Activated T-helper 1 cell treated with anti-CD3 and anti-CD28 coated beads, Interleukin-2, amount 50 U/mL, for 16 hours (primary cell): Measurements from ENCODE around the gene RASGRP3.

ENCODE experiments used
- DNase-seq, 2 donors: peaks; one replicate each; pipeline ENCODE4 v3.0.0-alpha.2; 2020; ENCODE audit warnings: low read depth in 1 of 2, low spot score in 1 of 2

The RASGRP3 gene

DNA sequence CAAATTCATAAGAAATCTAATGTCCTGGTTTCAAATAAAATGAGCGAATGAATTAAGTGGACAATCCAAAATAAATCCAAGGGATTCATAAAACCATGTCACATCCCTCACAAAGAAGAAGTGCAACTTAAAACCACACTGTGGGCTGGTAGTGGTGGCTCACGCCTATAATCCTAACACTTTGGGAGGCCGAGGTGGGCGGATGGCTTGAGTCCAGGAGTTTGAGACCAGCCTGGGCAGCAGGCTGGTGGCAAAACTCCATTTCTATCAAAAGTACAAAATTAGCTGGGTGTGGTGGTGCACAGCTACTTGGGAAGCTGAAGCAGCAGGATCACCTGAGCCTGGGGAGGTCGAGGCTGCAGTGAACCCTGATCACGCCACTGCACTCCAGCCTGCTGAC, 97.2 kb downstream of the RASGRP3 start:
- DNase-seq, result no peak

GRCh38 chr2:33577084-33577483, 100.6 kb downstream of the RASGRP3 start:
- DNase-seq, result no peak

- no peak for DNase-seq
Measured at GRCh38 chr2:33577668-33578067, 101.2 kb downstream of the RASGRP3 start.

DNA sequence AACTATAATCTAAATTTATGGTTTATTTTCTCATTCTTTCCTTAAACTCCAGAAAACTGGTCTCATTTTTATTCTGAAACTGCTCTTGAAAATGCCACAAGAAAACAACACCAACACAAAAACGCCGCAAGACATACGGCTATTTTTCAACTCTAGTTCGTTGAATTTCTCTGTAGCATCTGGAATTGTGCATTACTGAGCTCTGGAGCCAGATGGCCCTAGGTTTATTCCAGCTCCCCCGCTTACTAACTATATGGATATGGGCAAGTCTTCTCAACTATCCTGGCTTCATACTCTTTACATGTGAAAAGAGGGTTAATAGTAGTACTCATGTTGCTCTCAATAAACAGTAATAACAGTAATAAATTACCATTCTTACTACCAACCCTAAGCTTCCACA, 102.8 kb downstream of the RASGRP3 start:
- no peak for DNase-seq

DNA sequence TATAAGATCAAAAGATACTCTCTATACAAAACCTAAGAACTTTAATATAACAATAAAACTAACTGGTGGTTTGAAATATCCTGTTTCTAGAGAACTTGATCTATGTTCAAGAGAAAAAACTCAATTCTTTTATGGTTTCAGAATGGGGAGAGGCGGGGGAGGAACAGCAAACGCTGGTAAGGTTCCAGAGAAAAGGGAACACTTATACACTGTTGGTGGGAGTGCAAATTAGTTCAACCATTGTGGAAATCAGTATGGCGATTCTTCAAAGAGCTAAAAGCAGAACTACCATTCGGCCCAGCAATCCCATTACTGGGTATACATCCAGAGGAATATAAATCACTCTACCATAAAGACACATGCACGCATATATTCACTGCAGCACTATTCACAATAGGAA, 105.4 kb downstream of the RASGRP3 start:
- DNase-seq, result no peak

- no peak for DNase-seq
Measured at GRCh38 chr2:33583194-33583938, 106.9 kb downstream of the RASGRP3 start.

DNA sequence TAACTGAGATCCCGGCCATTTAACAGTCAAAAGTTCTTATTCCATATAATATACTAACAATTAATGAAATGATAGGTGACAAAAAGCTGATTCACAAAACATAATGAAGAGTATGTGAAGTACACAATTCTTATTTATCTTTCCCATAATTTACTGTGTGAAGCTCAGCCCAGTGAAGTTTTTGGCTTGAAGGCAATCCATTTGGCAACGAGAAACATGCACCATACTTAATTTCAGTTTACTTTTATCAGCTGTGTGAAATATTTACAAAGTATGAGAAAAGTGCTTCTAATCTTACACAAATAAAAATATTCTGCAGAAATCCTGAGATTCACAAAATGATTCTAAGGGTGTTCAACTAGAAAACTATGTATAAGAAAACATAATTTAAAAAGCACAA, 110.3 kb downstream of the RASGRP3 start:
- no peak for DNase-seq

- no peak for DNase-seq
Measured at GRCh38 chr2:33588232-33588631, 111.8 kb downstream of the RASGRP3 start.

GRCh38 chr2:33589444-33589843, 113.0 kb downstream of the RASGRP3 start:
- DNase-seq, result no peak

DNA sequence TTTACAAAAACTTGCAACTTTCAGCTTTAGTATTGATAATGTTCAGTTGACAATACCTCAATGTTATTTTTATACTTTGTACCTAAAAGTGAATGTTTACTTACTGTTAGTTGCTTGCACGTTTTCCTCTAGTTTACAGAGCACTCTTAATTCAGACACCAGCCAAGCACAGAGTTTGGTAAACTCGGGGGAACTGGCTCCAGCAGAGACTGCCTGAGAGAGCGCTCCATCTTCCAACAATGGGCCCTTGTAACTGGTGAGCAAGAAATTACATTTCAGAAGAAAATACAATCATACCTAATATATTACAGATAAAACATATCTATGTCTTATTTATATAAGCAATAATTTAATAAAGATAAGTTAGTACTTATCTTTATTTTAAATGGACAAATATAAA, 118.9 kb downstream of the RASGRP3 start:
- DNase-seq, result no peak

- DNase-seq, result no peak
Measured at GRCh38 chr2:33597026-33597425, 120.6 kb downstream of the RASGRP3 start.

- peak in 1 of 2 donors; percentile 15 for DNase-seq
Measured at GRCh38 chr2:33598561-33599174, 122.2 kb downstream of the RASGRP3 start.

- DNase-seq, result peak; percentile 98
Measured at GRCh38 chr2:33599175-33599942, 122.9 kb downstream of the RASGRP3 start, which contains the start of gene FAM98A. FAM98A (minus strand) TSS chr2:33599299; CDS start chr2:33599221, 78 bp downstream.

DNA sequence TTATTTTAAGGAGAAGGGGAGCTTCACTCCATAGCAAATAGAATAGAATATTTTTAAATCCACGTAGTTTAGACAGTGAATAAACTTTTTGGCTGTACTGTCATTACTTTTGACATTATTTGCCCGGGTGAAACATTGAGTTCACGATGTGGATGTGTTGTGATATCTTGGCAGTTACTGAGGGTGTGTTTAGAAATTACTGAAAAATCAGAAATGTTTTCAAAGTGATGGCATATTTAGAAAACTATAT, 123.4 kb downstream of the RASGRP3 start:
- no peak for DNase-seq

- DNase-seq, result no peak
Measured at GRCh38 chr2:33602201-33602830, 125.9 kb downstream of the RASGRP3 start.

DNA sequence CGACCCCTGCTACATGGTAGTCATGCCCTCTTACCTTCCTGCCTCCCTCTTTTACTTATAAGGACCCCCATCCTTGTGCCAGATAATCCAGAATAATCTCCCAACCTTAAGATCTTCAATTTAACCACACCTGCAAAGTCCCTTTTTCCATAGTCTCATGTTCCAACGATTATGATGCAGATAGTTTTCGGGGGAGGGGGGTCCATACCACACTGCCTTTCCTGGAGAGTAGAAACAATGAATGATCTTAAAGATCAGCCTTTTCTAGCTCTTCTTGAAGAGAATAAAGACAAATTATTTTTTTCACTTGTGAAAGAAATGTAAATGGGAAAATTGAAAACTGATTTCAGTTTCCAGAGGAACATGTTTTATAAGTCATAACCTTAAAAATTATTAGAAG, 127.0 kb downstream of the RASGRP3 start:
- no peak for DNase-seq

DNA sequence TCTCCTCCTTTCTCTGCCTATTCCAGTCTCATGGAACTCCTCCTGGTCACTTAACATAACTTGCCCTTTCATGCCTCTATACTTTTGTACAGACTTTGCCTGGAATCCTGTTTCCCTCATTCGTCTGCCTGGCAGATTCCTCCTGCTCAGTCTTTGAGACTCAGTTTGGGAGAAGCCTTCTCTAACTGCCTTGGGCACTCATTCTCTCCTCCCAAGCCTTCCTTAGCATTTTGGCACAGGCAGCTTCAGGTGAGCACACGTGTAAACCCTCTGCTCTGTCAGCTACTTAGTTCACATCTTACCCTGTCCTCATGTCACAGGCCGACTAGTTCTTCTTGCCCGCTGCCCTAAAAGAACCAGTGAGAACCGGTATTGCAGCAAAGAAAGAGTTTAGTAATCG, 128.6 kb downstream of the RASGRP3 start:
- DNase-seq, result no peak

- no peak for DNase-seq
Measured at GRCh38 chr2:33606100-33606499, 129.7 kb downstream of the RASGRP3 start.

GRCh38 chr2:33606622-33607021, 130.2 kb downstream of the RASGRP3 start:
- no peak for DNase-seq

DNA sequence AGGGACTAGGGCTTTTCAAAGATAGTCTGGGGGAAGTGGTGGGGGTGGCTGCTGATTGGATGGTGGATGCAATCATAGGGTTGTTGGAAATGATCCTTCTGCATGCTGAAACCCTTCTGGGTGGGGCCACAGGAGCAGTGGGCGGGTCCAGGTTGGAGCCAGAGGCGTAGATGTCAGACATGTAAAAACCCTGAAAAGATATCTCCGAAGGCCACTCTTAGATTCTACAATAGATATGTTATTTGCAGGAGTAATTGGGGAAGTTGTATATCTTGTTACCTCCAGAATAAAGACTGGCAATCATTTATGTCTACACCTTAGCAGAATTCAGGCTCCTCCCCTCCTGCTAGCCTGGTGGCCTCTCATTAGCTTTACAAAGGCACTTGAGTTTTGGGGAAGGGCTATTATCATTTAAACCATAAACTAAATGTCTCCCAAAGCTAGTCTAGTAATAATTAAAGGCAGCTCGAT, 130.8 kb downstream of the RASGRP3 start:
- DNase-seq, result no peak

DNA sequence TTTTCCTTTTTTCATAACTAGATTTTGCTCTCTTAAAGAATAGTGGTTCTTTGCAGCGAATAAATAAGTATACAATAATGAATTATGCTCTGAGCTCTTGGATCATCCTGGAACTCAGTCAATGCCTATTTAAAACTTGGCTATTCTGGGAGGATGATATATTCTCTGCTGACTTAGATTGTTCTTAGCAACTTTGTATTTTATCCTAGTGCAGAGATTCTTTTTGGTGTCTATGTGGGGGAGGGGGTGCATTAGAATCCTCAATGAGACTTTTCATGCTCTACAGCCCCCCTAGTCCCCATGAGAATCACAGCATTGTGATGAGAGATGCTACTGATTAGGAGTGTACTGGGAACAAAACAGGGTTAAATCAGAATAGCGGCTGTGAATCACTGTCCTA, 131.5 kb downstream of the RASGRP3 start:
- no peak for DNase-seq

GRCh38 chr2:33614190-33614589, 137.7 kb downstream of the RASGRP3 start:
- DNase-seq, result no peak
